ENCODE results near the gene LRRC8E. TPM values are rescaled to one million over a fixed set of nuclear protein-coding genes. Genes with fewer than 3 reads are reported as not detected.

The LRRC8E gene
- total RNA-seq, 3 donors from 2014 or later, result 1.4 to 15.1 (median 6.6) TPM

DNA sequence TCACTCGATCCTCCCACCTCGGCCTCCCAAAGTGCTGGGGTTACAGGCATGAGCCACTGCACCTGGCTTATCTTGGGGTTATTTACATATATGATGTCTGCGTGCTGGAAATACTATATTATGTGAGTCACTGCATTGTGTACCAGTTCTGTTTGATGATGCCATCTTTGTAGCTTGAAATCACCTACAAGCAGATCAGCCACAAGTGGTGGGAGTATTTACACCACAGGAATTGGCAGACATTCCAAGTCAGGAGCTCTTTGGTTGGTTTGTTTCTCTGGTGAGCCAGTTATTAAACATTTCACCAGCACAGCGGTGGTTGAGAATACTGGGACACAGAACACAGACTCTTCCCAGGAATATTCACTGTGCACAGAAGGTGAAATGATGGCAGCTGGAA, 59.6 kb downstream of the LRRC8E start:
- Histone ChIP-seq H3K27me3 (no peaks in the 10 kb centered on the region), H3K27ac (no peak overlapping the region), H3K4me3 (no peak overlapping the region), H3K4me1 (no peaks in the 10 kb centered on the region), H3K9me3 (no peaks in the 10 kb centered on the region), H3K36me3 (no peaks in the 10 kb centered on the region)
- intact Hi-C loops (cut with DNase I; ENCODE audit: low total_unique reads), result no loop called here
- TF ChIP-seq, protein P1, sequence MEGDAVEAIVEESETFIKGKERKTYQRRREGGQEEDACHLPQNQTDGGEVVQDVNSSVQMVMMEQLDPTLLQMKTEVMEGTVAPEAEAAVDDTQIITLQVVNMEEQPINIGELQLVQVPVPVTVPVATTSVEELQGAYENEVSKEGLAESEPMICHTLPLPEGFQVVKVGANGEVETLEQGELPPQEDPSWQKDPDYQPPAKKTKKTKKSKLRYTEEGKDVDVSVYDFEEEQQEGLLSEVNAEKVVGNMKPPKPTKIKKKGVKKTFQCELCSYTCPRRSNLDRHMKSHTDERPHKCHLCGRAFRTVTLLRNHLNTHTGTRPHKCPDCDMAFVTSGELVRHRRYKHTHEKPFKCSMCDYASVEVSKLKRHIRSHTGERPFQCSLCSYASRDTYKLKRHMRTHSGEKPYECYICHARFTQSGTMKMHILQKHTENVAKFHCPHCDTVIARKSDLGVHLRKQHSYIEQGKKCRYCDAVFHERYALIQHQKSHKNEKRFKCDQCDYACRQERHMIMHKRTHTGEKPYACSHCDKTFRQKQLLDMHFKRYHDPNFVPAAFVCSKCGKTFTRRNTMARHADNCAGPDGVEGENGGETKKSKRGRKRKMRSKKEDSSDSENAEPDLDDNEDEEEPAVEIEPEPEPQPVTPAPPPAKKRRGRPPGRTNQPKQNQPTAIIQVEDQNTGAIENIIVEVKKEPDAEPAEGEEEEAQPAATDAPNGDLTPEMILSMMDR (IDR thresholded peaks at IDR 0.05), result no peak
- no peak for TF ChIP-seq POLR2AphosphoS5 (IDR thresholded peaks at IDR 0.05)
- no peak for TF ChIP-seq POLR2A (IDR thresholded peaks at IDR 0.05)
- DNase-seq (ENCODE audit: low spot score in 2 of 2), result no peak

Other genes with a start within 250 kb of the LRRC8E start
- not detected for gene RETN, start 219.5 kb upstream of the LRRC8E start, total RNA-seq
- 1 to 10 TPM in 2 of 3 donors, not detected in 1; 1.0 to 2.4 TPM for gene MCEMP1, start 211.4 kb upstream of the LRRC8E start, total RNA-seq
- 10 to 100 TPM; 34.7 to 84.0 (median 62.6) TPM for gene TRAPPC5, start 207.7 kb upstream of the LRRC8E start, total RNA-seq
- under 1 TPM in 2 of 3 donors, not detected in 1; 0.29 to 0.48 TPM for gene FCER2, start 186.4 kb upstream of the LRRC8E start, total RNA-seq
- gene CLEC4G, start 156.4 kb upstream of the LRRC8E start, total RNA-seq, result 1 to 10 TPM in 2 of 3 donors, not detected in 1; 1.3 to 3.7 TPM
- gene CD209, start 141.0 kb upstream of the LRRC8E start, total RNA-seq, result 1 to 10 TPM; 2.3 to 9.8 (median 2.6) TPM
- gene CLEC4M, start 125.3 kb upstream of the LRRC8E start, total RNA-seq, result 1 to 10 TPM in 1 of 3 donors, not detected in 2; 1.3 TPM
- 10 to 100 TPM in 1 of 3 donors, 1 to 10 TPM in 2; 7.5 to 12.5 (median 9.2) TPM for gene EVI5L, start 58.3 kb upstream of the LRRC8E start, total RNA-seq
- 1 to 10 TPM in 1 of 3 donors, under 1 TPM in 1, not detected in 1; 0.59 to 2.0 TPM for gene PRR36, start 14.1 kb upstream of the LRRC8E start, total RNA-seq
- 10 to 100 TPM; 13.3 to 17.1 (median 13.8) TPM for gene MAP2K7, start 15.4 kb downstream of the LRRC8E start, total RNA-seq
- 1 to 10 TPM in 1 of 3 donors, not detected in 2; 2.3 TPM for gene TGFBR3L, start 26.3 kb downstream of the LRRC8E start, total RNA-seq
- 10 to 100 TPM; 13.8 to 14.8 (median 13.8) TPM for gene SNAPC2, start 31.8 kb downstream of the LRRC8E start, total RNA-seq
- 1 to 10 TPM in 2 of 3 donors, under 1 TPM in 1; 0.32 to 9.5 (median 5.6) TPM for gene CTXN1, start 37.6 kb downstream of the LRRC8E start, total RNA-seq
- 10 to 100 TPM; 29.3 to 59.6 (median 57.8) TPM for gene TIMM44, start 55.2 kb downstream of the LRRC8E start, total RNA-seq
- gene ELAVL1, start 117.1 kb downstream of the LRRC8E start, total RNA-seq, result 10 to 100 TPM; 28.6 to 30.8 (median 29.7) TPM
- gene CCL25, start 164.2 kb downstream of the LRRC8E start, total RNA-seq, result not detected